ENCODE results near the gene MAD2L2. TPM values are rescaled to one million over a fixed set of nuclear protein-coding genes. Genes with fewer than 3 reads are reported as not detected.

The MAD2L2 gene
- total RNA-seq, 1 experiment from 2014 or later, result 127 TPM

DNA sequence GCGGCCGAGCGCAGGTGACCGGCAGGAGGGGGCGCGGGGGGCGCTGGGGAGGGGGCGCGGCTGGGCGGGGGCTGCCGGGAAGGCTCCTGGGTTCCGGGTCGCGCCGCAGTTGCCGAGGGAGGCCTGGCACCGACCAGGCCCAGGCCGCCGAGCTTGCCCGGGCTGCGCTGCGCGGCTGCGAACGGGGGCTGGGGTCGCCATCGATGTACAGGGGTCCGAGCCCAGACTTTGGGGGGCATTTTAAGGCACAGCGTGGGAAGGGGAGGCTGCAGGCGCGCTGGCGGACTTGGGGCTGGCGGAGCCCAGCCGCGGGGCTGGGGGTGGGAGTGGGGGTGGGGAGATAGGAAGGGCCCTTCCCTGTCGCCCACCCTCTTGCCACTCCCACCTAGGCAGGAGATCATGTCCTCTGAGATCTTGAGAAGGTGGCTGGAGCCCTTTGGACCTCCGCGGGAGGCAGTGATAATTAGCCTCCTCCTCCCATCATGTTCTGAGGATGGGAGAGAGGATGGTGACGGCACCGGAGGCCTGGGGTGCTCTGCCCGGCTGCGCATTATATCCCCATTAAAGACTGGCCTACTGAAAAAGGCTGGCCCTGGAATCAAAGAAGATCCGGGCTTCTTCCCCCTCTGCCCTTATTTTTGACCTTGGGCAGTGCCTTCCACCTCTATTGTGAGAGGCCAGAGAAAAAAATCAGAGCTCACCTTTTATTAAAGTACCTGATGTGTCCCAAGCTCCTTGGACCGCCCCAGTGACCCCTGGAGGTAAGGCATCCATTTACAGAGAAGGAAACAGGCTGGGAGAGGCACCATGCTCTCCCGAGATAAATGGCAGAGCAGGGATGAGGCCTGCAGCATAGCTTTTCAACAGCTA lies 25.8 kb downstream of the MAD2L2 start:
- Histone ChIP-seq H4K20me1 (ENCODE audit: low read length) (no peaks in the 10 kb centered on the region), H3F3A (ENCODE audit: low read length, unreplicated experiment) (no peaks in the 10 kb centered on the region), H3K4me2 (ENCODE audit: low read length) (peak overlapping the region; percentile 78), H3K4me1 (ENCODE audit: insufficient read depth, low read length) (peaks cover 22% of the 10 kb centered on the region), H3K4me3 (ENCODE audit: low read length) (peak overlapping the region; percentile 62), H2AFZ (ENCODE audit: low read length) (peak overlapping the region; percentile 43; the same call in 1 of the 2 replicates), H3K36me3 (ENCODE audit: low read depth, low read length) (no peaks in the 10 kb centered on the region), H3K27ac (ENCODE audit: low read length) (no peak overlapping the region), H3K9me3 (ENCODE audit: low read length) (no peaks in the 10 kb centered on the region), H3K9me2 (replicated peaks; ENCODE audit: low read length) (no peaks in the 10 kb centered on the region), H3K9ac (ENCODE audit: low read length) (peak overlapping the region; percentile 51; the same call in 1 of the 2 replicates), H3K79me2 (ENCODE audit: low read length) (peaks cover 10% of the 10 kb centered on the region), H3K27me3 (ENCODE audit: low read length) (no peaks in the 10 kb centered on the region)
- DNase-seq (no peak), ATAC-seq (peak; percentile 4)
- TSS peak; percentile 45 for BruUV-seq (replicated peaks)
- TF ChIP-seq, protein P1, sequence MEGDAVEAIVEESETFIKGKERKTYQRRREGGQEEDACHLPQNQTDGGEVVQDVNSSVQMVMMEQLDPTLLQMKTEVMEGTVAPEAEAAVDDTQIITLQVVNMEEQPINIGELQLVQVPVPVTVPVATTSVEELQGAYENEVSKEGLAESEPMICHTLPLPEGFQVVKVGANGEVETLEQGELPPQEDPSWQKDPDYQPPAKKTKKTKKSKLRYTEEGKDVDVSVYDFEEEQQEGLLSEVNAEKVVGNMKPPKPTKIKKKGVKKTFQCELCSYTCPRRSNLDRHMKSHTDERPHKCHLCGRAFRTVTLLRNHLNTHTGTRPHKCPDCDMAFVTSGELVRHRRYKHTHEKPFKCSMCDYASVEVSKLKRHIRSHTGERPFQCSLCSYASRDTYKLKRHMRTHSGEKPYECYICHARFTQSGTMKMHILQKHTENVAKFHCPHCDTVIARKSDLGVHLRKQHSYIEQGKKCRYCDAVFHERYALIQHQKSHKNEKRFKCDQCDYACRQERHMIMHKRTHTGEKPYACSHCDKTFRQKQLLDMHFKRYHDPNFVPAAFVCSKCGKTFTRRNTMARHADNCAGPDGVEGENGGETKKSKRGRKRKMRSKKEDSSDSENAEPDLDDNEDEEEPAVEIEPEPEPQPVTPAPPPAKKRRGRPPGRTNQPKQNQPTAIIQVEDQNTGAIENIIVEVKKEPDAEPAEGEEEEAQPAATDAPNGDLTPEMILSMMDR (conservative IDR thresholded peaks at IDR 0.05; ENCODE audit: low read depth, low read length), result no peak
- ChIA-PET CTCF (interaction anchor here (0.5 kb wide), 1 partner anchor 373 kb away, joined by 4 read pairs; no protein-coding TSS in a partner anchor), POLR2A (ENCODE audit: unreplicated experiment) (no interaction called here)
- intact Hi-C loops (cut with micrococcal nuclease), result no loop called here

DNA sequence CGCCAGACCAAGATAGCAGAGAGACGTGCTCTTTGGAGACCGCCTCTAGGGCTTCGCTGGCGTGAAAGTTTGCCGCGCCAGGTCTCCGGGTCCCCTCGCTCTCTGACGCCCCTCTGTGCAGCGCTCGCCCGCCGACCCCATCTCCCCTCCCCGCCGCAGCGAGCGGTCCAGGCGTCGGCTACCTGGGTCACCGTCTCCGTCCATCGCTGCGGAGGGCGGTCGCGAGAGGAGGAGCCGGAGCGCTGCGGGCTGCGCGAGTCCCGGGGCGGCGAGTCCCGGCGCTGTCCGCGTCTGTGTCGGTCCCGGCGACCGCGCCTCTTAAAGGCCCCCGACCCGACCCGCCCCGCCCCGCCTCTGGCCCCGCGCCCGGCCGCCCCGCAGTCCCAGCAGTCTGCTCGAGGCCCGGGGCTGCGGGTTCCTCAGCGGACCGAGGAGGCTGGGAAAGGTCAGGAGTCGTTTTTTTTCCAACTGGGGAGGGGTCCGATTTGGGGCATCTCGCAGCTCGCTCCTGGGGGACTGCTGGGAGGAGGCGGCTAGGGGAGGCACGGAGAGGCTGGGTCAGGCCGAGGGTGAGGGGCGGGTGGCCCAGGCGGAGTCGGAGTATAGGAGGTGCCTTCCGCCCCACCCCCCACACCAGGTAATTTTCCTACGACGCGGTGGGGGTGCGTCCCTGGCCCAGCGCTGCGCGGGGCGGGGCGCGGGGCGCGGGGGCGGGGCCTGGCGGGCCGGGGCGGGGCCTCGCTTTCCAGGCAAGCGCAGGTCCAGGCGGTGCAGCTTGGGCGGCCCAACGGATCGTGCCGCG lies 26.6 kb downstream of the MAD2L2 start, which contains the start of the genes FBXO2 and FBXO44:
Gene FBXO2 (minus strand): TSS at position 293 of the 802 bp plus-strand sequence. CDS start 89 bp downstream, at position 204.
Gene FBXO44 (plus strand): TSS at position 741 of the 802 bp plus-strand sequence. CDS start 959 bp downstream, outside the sequence.
- Histone ChIP-seq H3K27ac (ENCODE audit: low read length) (peak within 1 kb of the TSS; percentile 61), H3K4me2 (ENCODE audit: low read length) (peak within 1 kb of the TSS; percentile 78), H2AFZ (ENCODE audit: low read length) (peak within 1 kb of the TSS; percentile 73), H3F3A (ENCODE audit: low read length, unreplicated experiment) (no peaks in the 10 kb centered on the region), H3K36me3 (ENCODE audit: low read depth, low read length) (no peaks in the 10 kb centered on the region), H3K27me3 (ENCODE audit: low read length) (no peaks in the 10 kb centered on the region), H4K20me1 (ENCODE audit: low read length) (no peaks in the 10 kb centered on the region), H3K79me2 (ENCODE audit: low read length) (peaks cover 10% of the 10 kb centered on the region), H3K4me1 (ENCODE audit: insufficient read depth, low read length) (peaks cover 28% of the 10 kb centered on the region), H3K4me3 (ENCODE audit: low read length) (peak within 1 kb of the TSS; percentile 62), H3K9me3 (ENCODE audit: low read length) (no peaks in the 10 kb centered on the region), H3K9me2 (replicated peaks; ENCODE audit: low read length) (no peaks in the 10 kb centered on the region), H3K9ac (ENCODE audit: low read length) (peak within 1 kb of the TSS; percentile 51; the same call in 1 of the 2 replicates)
- intact Hi-C loops (cut with micrococcal nuclease), result no loop called here
- CTCF ChIA-PET, result no interaction called here
- POLR2A ChIA-PET (ENCODE audit: unreplicated experiment), result no interaction called here
- DNase-seq, result peak; percentile 34
- no peak for TF ChIP-seq EZH2 (IDR thresholded peaks at IDR 0.05; ENCODE audit: low read length, unreplicated experiment)
- TF ChIP-seq, protein P1 (conservative IDR thresholded peaks at IDR 0.05; ENCODE audit: low read depth, low read length), result no peak
- no peak for TF ChIP-seq EZH2phosphoT487 (IDR thresholded peaks at IDR 0.05; ENCODE audit: borderline replicate concordance, low read length)
- no TSS peak for BruUV-seq (replicated peaks)
- peak; percentile 61 for ATAC-seq
